NCI-H748 (cell line): Measurements from ENCODE around the gene YJEFN3.

Experiments used
- DNase-seq: peaks from one replicate; lab custom pipeline; 2025; ENCODE audit not compliant: unreplicated experiment; lab: John Stamatoyannopoulos, UW

YJEFN3 gene

GRCh38 chr19:19528721-19529490 is at the start of gene YJEFN3:
Gene YJEFN3, plus strand, starts transcription at chr19:19528911. Its CDS starts 22 bp downstream, at chr19:19528933.
- peak; percentile 84 for DNase-seq

DNA sequence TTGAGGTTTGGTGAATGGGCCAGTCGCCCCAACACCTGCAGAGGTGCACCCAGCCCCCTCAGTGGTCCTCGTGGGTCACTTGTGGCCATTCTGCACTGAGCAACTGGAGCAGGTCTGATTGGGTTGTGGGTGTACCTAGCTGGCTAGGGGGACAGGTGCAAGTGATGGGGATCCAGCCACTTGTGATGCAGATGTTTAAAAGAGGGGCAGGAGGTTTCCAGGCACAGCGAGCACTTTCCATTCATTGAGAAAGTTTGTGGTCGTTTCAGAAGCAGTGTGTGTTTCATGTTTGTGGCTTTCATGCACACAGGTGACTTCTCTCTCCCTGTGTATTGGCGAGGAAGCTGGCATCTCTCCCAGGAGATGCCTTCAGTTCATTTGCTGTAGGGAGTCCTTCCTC is 48.0 kb upstream of the YJEFN3 start:
- DNase-seq = no peak

- no peak for DNase-seq
These were observed 45.7 kb upstream of the YJEFN3 start for GRCh38 chr19:19482809-19483596.

GRCh38 chr19:19485161-19485997 is 43.3 kb upstream of the YJEFN3 start:
- no peak for DNase-seq

- no peak for DNase-seq
These were observed 42.8 kb upstream of the YJEFN3 start for GRCh38 chr19:19485998-19486290.

DNA sequence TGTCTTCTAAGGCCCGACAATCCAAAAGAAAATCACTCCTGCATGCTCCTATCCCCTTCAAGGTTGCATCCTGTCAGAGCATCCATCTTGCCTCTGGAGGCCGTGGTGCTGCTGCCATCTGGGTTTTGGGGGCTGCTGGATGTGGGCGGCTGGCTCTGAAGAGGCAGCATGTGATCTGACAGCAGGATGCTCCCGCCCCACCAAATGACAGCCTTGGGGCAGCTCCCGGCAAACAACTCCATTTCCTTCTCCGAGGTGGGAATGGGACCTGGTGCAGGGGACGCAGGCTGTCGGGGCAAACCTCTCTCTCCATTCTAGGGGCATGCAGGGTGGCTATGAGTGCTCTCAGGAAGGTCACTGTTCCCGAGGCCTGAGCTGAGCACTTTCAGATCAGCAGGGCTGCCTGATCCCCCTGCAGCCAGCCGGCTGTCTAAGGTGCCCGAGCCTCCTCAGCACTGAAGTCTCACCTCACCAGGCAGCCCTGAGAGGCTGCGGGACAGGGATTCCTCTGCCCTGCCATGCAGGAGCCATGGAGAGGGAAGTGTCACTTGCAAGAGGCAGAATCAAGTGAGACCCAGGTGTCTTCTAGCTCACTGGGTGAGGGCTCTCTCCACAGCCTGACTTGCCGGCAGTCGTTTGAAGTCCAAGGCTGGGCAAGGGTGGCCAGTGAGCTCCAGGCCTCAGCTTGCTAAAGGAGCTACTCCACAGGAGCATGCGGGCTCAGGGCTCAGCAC is 42.2 kb upstream of the YJEFN3 start:
- no peak for DNase-seq

DNA sequence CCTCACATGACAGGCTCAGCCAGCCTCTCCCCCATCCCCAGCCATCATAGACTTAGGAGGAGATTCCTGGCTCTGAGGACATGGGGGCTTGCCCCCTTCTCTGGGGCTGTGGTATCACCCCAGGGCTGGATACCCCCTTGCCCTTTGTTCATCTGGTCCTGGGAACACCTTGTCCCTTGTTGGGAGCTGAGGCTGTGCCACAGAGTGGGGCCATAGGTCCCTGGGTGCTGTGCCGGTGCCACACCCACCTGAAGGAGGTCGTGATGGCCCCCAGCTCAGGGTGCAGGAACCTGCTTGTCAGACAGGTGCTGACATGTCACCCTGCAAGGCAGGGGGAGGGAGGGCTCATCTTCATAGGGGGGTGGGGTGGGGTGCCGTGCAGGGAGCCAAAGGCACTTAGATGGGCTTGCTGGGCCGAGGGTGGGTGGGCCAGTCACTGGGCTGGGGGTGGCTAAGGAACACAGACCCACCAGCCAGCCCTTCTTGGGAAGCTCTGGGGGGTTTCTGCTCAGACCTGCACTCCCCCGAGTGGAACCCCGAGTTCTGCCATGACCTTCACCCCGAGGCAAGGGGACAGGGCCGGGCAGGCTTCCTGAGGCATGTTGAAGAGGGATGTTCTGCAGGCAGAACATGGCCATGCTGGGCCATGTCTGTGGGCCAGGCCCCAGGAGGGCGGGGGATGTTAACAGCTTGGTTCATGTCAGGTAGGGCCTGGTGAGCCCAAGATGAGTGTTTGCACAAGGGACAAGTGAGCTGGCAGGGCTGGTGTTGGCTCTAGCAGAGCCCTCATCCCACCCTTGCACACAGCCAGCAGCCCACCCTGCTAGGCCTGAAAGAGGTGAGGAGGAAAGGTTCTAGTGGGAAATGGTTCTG is 41.4 kb upstream of the YJEFN3 start:
- no peak for DNase-seq

GRCh38 chr19:19487950-19488874 is 40.5 kb upstream of the YJEFN3 start:
- DNase-seq = no peak

- DNase-seq = peak; percentile 69
These were observed 39.6 kb upstream of the YJEFN3 start for GRCh38 chr19:19488875-19489690.

DNA sequence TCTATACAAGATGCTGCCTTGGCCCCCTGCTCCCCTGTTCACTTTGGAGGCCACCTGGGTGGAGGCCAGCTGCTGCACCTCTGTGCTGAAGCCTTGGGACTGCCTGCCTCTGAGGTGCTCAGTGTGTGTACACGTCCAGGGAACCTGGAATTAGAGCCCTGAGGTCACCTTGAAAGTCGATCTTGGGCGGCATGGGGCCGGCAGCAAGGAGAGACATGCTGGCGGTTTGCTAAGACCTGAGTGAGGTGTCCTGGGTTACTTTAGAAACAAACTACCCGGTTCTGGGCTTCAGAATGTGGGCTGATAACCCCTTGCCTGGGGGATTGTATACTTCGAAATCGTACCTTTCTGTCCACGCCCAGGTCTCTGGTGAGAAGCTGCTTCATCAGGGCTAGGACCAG is 38.9 kb upstream of the YJEFN3 start:
- DNase-seq = no peak

DNA sequence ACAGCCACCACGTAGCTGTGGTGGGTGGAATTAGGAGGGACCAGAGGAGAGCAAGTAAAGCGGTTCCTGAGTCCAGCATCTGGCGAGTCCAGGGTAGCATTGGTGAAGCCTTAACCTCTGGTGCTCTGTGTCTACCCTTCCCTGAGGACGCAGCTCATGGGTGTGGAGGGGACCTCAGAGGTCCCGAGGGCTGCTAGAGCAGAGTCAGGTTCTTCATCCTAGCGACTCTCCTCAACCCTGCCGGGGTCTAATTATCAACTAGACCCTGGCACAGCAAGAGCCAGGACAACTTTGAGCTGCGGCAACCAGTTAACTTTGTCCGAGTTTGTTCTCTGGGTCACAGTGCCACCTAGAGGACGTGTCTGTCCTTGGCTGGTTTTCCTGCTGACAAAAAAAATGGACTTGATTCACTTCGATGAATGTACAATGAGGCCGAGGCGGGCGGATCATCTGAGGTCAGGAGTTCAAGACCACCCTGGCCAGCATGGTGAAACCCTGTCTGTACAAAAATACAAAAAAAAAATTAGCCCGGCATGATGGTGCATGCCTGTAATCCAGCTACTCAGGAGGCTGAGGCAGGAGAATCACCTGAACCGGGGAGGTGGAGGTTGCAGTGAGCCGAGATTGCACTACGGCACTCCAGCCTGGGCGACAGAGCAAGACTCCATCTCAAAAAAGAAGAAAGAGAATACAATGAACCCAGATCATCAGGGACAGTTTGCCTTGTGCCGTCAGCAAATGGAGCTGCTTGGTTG is 38.3 kb upstream of the YJEFN3 start:
- peak; percentile 68 for DNase-seq

DNA sequence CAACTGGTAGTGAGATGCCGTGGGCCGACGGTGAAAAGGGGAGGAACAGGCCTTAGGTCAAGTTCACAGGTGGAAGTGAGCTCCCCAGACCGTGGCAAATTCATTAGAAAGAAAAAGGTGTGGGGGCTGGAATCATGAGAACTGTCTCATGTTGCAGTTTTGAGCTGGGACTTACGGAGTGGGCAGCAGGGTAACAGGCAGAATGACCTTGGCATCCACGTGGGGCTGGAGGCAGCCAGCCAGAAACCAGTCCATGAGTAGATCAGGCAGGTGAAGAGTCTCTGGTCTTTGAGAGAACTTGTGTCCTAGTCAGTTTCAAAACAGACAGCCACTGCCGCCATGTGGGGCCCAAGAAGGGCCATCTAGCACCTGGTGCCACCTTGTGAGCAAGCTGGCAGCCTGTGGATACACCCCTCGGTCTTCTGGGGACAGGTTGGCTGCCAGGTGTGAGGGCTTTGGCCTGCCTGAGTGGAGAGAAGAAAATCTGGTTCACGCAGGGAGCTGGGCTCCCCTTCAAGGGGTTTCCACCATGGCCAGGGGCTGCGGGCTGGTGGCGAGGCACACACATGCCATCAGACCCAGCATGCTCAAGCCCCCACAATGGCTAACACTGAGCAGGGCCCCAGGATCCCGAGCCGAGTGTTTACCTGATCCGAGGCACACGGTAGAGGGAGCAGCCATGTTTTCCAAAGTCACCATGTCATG is 37.2 kb upstream of the YJEFN3 start:
- no peak for DNase-seq

- DNase-seq = no peak
These were observed 36.6 kb upstream of the YJEFN3 start for GRCh38 chr19:19492026-19492610.

DNA sequence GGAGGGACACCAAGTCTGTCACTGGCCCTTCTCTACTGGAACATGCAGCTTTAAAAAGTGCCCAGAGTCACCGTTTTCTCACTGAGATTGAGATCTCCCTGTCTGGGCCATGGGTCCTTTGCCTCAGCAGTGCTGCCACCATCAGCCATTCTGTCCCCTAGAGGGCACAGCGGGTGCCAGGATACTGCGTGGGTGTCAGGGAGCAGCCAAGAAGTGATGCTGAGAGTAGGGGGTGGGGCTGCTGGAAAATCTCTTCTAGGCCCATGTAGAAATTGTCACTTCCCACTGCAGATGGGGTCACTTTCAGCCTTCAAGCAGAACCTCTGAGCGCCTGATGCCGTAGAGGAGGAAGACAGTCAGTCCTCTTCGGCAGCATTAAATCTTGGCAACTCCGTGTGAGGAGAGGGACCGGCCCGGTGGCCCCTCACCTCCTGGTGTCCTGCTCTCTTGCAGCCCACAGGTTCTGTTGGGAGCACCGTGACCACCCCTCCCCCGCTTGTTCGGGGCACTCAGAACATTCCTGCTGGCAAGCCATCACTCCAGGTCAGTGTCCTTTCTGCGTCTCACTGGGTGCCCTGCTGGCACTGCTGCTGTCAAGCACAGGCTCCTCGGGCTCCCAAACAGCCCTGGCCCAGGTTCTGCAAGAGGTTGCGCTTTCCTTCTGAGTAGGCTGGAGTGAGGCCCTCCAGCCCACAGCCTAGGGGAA is 34.7 kb upstream of the YJEFN3 start:
- DNase-seq = no peak

DNA sequence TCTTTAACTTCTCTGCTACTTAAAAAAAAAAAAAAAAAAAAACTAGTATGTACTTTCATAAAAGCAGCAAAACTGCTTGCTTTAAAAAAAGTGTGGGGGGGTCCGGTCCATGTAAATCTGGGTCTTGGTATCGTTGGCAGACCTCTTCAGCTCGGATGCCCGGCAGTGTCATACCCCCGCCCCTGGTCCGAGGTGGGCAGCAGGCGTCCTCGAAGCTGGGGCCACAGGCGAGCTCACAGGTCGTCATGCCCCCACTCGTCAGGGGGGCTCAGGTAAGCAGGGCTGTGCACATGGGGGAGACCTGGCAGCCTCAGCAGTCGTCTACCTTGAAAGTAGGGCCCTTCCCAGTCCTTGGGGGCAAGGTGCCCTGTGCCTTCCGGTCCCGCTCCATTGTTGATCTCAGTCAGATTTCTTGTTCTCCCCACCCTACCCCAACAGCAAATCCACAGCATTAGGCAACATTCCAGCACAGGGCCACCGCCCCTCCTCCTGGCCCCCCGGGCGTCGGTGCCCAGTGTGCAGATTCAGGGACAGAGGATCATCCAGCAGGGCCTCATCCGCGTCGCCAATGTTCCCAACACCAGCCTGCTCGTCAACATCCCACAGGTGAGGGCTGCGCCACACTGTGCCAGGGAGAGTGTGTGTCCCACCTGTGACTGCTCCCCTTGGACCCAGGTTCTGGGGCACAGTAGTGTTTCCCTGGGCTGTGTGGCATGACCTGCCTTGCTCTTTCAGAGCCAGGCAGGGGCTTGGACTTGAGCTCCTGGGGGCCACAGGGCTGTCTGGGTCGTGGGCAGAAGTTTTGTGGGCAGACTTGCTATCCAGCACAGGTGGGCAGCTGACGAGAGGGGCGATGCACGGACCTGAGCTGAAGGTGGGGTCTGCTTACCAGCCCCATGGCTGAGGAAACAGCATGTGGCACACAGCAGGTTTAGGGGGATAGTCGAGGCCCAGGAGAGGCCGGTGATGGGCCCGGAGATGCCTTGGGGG is 32.8 kb upstream of the YJEFN3 start:
- DNase-seq = no peak
